ENCODE data around the gene RNF2.

GRCh38 chr1:185139246-185139645, 93.9 kb downstream of the RNF2 start:
- TF ChIP-seq CTCF (conservative IDR thresholded peaks at IDR 0.05) (no peak), EZH2 (IDR thresholded peaks at IDR 0.05; ENCODE audit: low read depth) (no peak)
